Nephron progenitor cell (in vitro differentiated cells): ENCODE measurements around the gene L1CAM.

Experiments used
- DNase-seq: peaks from one replicate; pipeline ENCODE4 v3.0.0; 2021
- H3K27ac Mint-ChIP-seq: 2 replicates; pipeline ENCODE4 v1.8.0; 2021; ENCODE audit warnings: mild to moderate bottlenecking, moderate library complexity, mixed read lengths
- H3K27me3 Mint-ChIP-seq: 2 replicates; pipeline ENCODE4 v1.8.0; 2021; ENCODE audit warnings: mild to moderate bottlenecking, low read depth, mixed read lengths; ENCODE audit not compliant: poor library complexity
- H3K36me3 Mint-ChIP-seq: 2 replicates; pipeline ENCODE4 v1.8.0; 2021; ENCODE audit warnings: low read depth, mixed read lengths
- H3K4me1 Mint-ChIP-seq: 2 replicates; pipeline ENCODE4 v1.8.0; 2021; ENCODE audit warnings: mixed read lengths
- H3K4me3 Mint-ChIP-seq: 2 replicates; pipeline ENCODE4 v1.8.0; 2021; ENCODE audit warnings: mild to moderate bottlenecking, moderate library complexity, mixed read lengths
- H3K9me3 Mint-ChIP-seq: 2 replicates; pipeline ENCODE4 v1.8.0; 2021; ENCODE audit warnings: mild to moderate bottlenecking, moderate library complexity, mixed read lengths
- TF ChIP-seq, protein P1 (sequence below): fragments of 200-600 bp; sonication (generic); IDR thresholded peaks from 2 replicates; pipeline ENCODE4 v1.5.0; 2021; ENCODE audit warnings: antibody characterized with exemption

Gene L1CAM

DNA sequence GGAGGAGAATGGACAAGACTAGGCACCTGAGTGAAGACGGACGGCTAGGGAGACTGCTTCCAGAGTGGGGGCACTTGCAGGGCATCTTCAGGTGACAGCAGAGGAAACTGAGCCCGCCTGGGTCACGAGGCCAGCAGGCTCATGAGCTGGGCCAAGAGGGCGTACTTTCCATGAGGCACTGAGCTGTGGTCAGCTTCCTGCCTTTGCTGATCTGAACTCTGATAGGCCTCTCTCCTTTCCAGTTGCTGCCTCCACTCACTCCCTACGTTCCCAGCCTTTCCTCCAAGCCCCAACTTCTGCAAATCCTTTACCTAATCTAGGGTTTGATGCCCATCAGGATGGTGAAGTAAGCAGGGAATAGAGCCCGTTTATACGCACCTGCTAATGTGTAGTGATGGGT, 1.4 kb upstream of the L1CAM start:
- no peak for DNase-seq
- Mint-ChIP-seq H3K36me3 (no peaks in the 10 kb centered on the region), H3K4me1 (peaks cover 36% of the 10 kb centered on the region), H3K9me3 (peaks cover 60% of the 10 kb centered on the region), H3K27me3 (peaks cover 24% of the 10 kb centered on the region), H3K4me3 (no peak overlapping the region), H3K27ac (no peak overlapping the region)
- TF ChIP-seq, protein P1, sequence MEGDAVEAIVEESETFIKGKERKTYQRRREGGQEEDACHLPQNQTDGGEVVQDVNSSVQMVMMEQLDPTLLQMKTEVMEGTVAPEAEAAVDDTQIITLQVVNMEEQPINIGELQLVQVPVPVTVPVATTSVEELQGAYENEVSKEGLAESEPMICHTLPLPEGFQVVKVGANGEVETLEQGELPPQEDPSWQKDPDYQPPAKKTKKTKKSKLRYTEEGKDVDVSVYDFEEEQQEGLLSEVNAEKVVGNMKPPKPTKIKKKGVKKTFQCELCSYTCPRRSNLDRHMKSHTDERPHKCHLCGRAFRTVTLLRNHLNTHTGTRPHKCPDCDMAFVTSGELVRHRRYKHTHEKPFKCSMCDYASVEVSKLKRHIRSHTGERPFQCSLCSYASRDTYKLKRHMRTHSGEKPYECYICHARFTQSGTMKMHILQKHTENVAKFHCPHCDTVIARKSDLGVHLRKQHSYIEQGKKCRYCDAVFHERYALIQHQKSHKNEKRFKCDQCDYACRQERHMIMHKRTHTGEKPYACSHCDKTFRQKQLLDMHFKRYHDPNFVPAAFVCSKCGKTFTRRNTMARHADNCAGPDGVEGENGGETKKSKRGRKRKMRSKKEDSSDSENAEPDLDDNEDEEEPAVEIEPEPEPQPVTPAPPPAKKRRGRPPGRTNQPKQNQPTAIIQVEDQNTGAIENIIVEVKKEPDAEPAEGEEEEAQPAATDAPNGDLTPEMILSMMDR, result no peak

DNA sequence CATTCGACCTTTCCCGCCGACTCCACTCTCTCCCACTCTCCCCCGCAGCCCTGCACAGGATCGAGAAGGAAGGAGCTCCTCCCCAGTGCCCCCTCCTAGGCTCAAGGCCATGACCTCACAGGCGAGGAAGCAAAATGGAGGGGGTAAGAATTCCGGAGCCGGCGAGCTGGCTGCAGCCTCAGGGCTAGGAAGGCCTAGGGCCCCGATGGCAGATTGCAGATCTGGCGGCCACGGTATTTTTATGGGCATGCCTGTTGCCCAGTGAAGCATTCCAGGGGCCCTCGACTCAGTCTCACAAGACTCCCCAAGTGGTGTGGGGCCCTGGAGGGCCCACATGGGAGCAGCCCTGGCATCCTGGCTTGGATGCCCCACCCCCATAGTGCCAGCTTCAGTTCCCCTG, 942 bp upstream of the L1CAM start:
- Mint-ChIP-seq H3K4me3 (peak overlapping the region; percentile 77), H3K4me1 (peaks cover 35% of the 10 kb centered on the region), H3K27me3 (peaks cover 20% of the 10 kb centered on the region), H3K9me3 (peaks cover 59% of the 10 kb centered on the region), H3K36me3 (no peaks in the 10 kb centered on the region), H3K27ac (no peak overlapping the region)
- TF ChIP-seq, protein P1, result no peak
- DNase-seq, result peak; percentile 47

DNA sequence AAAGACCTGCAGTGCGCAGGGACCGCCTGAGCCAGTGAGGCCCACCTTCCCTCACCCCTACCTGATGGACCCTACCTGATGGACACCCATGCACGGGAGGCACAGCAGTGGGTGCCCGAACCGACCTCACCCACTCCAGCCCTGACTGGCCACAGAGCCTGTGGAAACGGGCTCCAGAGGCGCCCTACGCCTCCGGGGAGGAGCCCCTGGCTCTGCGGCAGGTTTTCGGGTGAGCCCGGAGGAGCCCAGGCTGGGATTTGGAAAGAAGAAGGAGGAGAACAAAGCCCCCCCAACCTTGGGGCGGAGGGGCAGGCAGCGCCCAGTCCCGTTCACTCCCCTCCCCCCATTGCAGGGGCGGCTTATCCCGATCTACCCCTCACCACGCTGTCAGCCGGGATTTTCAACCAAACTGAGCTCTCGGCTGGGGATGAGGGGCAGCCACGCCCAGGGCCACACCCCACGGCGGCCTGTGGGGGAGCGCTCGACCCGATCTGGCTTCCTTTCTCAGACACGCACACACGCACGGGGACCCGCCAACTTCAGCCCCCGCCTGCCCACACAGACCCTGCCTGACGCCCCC, 675 bp downstream of the L1CAM start:
- Mint-ChIP-seq H3K4me1 (peaks cover 41% of the 10 kb centered on the region), H3K9me3 (peaks cover 53% of the 10 kb centered on the region), H3K36me3 (no peaks in the 10 kb centered on the region), H3K27ac (no peak overlapping the region), H3K27me3 (peaks cover 20% of the 10 kb centered on the region), H3K4me3 (peak overlapping the region; percentile 73)
- TF ChIP-seq, protein P1, result no peak
- DNase-seq, result no peak

DNA sequence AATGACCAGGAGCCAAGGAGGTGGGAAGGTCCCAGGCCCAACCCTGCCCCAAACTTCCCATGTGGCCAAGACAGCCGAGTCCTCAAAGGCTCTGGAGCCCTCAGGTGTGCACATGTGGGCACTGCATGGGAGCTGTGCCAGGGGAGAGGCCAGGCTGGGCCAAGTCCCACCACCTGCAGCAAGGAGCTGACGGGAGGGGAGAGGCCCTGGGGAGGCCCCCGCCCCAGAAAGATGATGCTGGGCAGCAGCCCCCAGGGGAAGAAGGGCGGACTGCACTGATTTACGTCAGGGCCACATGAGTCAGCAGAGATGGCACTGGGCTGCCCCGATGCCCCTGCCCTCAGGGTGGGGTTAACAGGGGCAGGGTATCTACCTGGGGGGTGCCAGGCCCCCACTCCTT, 1.4 kb downstream of the L1CAM start:
- TF ChIP-seq, protein P1, result no peak
- peak overlapping the region; percentile 73 for H3K4me3 Mint-ChIP-seq
- H3K27ac Mint-ChIP-seq, result no peak overlapping the region
- H3K4me1 Mint-ChIP-seq, result peaks cover 48% of the 10 kb centered on the region
- no peaks in the 10 kb centered on the region for H3K36me3 Mint-ChIP-seq
- H3K27me3 Mint-ChIP-seq, result peaks cover 20% of the 10 kb centered on the region
- no peak for DNase-seq
- H3K9me3 Mint-ChIP-seq, result peaks cover 48% of the 10 kb centered on the region

DNA sequence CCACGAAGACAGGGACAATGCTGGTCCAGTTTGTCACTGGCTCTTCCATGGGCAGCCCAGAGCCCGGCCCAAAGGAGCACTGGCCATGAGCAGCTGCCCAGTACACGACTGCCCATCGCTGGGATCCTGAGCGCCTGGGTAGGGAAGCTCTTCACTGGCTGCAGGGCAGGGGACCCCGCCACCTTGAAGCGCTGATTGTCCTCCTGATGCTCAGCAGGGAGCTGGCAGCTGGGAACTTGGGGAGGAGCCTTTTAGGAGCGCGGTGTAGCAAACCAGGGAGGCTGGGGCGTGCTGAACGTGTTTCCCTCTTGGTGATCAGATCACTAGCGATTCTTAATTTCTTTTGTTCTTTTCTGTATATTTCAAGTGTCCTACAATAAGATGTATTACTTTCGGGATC, 1.8 kb downstream of the L1CAM start:
- Mint-ChIP-seq H3K4me3 (peak overlapping the region; percentile 69), H3K36me3 (no peaks in the 10 kb centered on the region), H3K4me1 (peaks cover 52% of the 10 kb centered on the region), H3K9me3 (peaks cover 43% of the 10 kb centered on the region), H3K27ac (no peak overlapping the region), H3K27me3 (peaks cover 20% of the 10 kb centered on the region)
- DNase-seq, result no peak
- TF ChIP-seq, protein P1, result no peak

DNA sequence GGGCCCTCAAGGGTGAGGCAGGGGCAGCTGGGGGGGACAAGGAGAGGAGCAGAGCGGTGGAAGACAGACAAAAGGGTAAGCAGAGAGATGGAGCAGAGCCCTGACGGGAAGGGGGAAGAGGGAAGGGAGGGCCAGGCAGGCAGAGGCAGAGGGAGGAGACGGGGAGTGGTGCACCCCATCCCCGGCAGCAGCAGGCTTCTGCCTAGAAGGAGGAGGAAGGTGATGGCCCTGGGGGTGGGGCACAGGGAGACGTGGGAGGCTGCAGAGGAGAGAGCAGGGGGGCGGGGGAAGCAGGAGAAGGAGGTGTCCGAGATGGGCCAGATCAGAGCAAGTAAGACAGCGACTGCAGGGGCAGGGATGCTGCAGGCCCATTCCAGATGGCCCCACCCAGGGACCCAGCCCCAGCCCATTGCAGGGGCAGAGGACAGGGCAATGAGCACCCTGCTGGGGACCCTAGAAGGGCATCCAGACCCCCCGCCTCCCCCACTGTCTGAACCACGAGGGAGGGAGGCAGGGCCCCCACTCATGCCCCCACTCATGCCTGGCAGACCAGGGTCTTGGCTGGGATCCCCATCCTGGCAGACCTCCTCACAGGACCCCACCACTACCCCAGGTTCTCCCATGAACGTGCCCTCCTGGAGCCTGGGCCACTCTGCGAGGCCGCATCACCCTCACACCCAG, 2.7 kb downstream of the L1CAM start:
- Mint-ChIP-seq H3K9me3 (peaks cover 41% of the 10 kb centered on the region), H3K27ac (no peak overlapping the region), H3K27me3 (peaks cover 19% of the 10 kb centered on the region), H3K36me3 (no peaks in the 10 kb centered on the region), H3K4me3 (no peak overlapping the region), H3K4me1 (peaks cover 56% of the 10 kb centered on the region)
- DNase-seq, result no peak
- TF ChIP-seq, protein P1, result no peak
